H9 (cell line): Measurements from ENCODE around the gene ZNF385B. TPM values are rescaled to one million over a fixed set of nuclear protein-coding genes. Genes with fewer than 3 reads are reported as not detected.

Experiments
- DNase-seq: peaks from one replicate; pipeline ENCODE4 v3.0.0-alpha.2; 2017
- H2AFZ ChIP-seq: one replicate; pipeline ENCODE4 v1.6.1; 2013; ENCODE audit warnings: mild to moderate bottlenecking, low read length, control low read depth, moderate library complexity
- H2AK5ac ChIP-seq: 2 replicates; pipeline ENCODE4 v1.6.1; 2013; ENCODE audit warnings: low read length, control low read depth, mixed read lengths; ENCODE audit not compliant: insufficient read length
- H2BK120ac ChIP-seq: one replicate; pipeline ENCODE4 v1.6.1; 2013; ENCODE audit warnings: low read depth, mild to moderate bottlenecking, low read length, control low read depth, inconsistent platforms; ENCODE audit not compliant: poor library complexity, severe bottlenecking
- H2BK12ac ChIP-seq: 2 replicates; pipeline ENCODE4 v1.6.1; 2013; ENCODE audit warnings: low read length, control low read depth, mixed read lengths, low read depth; ENCODE audit not compliant: insufficient read length
- H2BK15ac ChIP-seq: 2 replicates; pipeline ENCODE4 v1.6.1; 2013; ENCODE audit warnings: low read depth, low read length, control low read depth
- H2BK20ac ChIP-seq: one replicate; pipeline ENCODE4 v1.6.1; 2013; ENCODE audit warnings: low read depth, mild to moderate bottlenecking, low read length, control low read depth, inconsistent platforms; ENCODE audit not compliant: poor library complexity, severe bottlenecking
- H2BK5ac ChIP-seq: 2 replicates; pipeline ENCODE4 v1.6.1; 2013; ENCODE audit warnings: low read length, control low read depth, mixed read lengths; ENCODE audit not compliant: insufficient read length
- H3K14ac ChIP-seq: 2 replicates; pipeline ENCODE4 v1.6.1; 2013; ENCODE audit warnings: low read length, control low read depth; ENCODE audit not compliant: insufficient read depth
- H3K18ac ChIP-seq: 2 replicates; pipeline ENCODE4 v1.6.1; 2013; ENCODE audit warnings: low read depth, mild to moderate bottlenecking, mixed read lengths, low read length, control low read depth; ENCODE audit not compliant: insufficient read length
- H3K23ac ChIP-seq: 2 replicates; pipeline ENCODE4 v1.6.1; 2013; ENCODE audit warnings: low read length, control low read depth, mixed read lengths, low read depth; ENCODE audit not compliant: insufficient read length
- H3K23me2 ChIP-seq: 2 replicates; pipeline ENCODE4 v1.6.1; 2013; ENCODE audit warnings: low read depth, mild to moderate bottlenecking, mixed read lengths, low read length, control low read depth; ENCODE audit not compliant: insufficient read length, poor library complexity, severe bottlenecking
- H3K27ac ChIP-seq: 2 replicates; pipeline ENCODE4 v1.5.1; 2013; ENCODE audit warnings: low read length, control low read depth, mixed read lengths, low read depth; ENCODE audit not compliant: insufficient read length
- H3K27me3 ChIP-seq: 2 replicates; pipeline ENCODE4 v1.6.1; 2013; ENCODE audit warnings: low read length, control low read depth, inconsistent platforms; ENCODE audit not compliant: insufficient read depth
- H3K4ac ChIP-seq: 2 replicates; pipeline ENCODE4 v1.6.1; 2013; ENCODE audit warnings: low read depth, mild to moderate bottlenecking, control low read depth, inconsistent platforms, low read length, moderate library complexity
- H3K4me1 ChIP-seq: 2 replicates; pipeline ENCODE4 v1.6.1; 2013; ENCODE audit warnings: low read length, control low read depth, inconsistent platforms; ENCODE audit not compliant: insufficient read depth
- H3K4me2 ChIP-seq: 2 replicates; pipeline ENCODE4 v1.6.1; 2013; ENCODE audit warnings: low read length, control low read depth, mixed read lengths; ENCODE audit not compliant: insufficient read length, insufficient read depth
- H3K56ac ChIP-seq: 2 replicates; pipeline ENCODE4 v1.6.1; 2013; ENCODE audit warnings: low read depth, mild to moderate bottlenecking, mixed read lengths, low read length, control low read depth; ENCODE audit not compliant: insufficient read length
- H3K79me1 ChIP-seq: 2 replicates; pipeline ENCODE4 v1.6.1; 2013; ENCODE audit warnings: low read depth, mild to moderate bottlenecking, moderate library complexity, low read length, control low read depth, inconsistent platforms; ENCODE audit not compliant: insufficient read depth, poor library complexity, severe bottlenecking
- H3K79me2 ChIP-seq: 2 replicates; pipeline ENCODE4 v1.6.1; 2013; ENCODE audit warnings: low read length, control low read depth, inconsistent platforms; ENCODE audit not compliant: insufficient read depth
- H3K9ac ChIP-seq: 2 replicates; pipeline ENCODE4 v1.6.1; 2013; ENCODE audit warnings: low read length, control low read depth, mixed read lengths; ENCODE audit not compliant: insufficient read length; ENCODE audit errors: extremely low read depth
- H3K9me3 ChIP-seq: one replicate; pipeline ENCODE4 v1.6.1; 2013; ENCODE audit warnings: low read depth, low read length, inconsistent platforms; ENCODE audit not compliant: control insufficient read depth
- H3T11ph ChIP-seq: one replicate; pipeline ENCODE4 v1.6.1; 2013; ENCODE audit warnings: mild to moderate bottlenecking, low read length, control low read depth, inconsistent platforms
- H4K20me1 ChIP-seq: one replicate; pipeline ENCODE4 v1.6.1; 2013; ENCODE audit not compliant: control insufficient read depth, insufficient read length, insufficient read depth
- H4K5ac ChIP-seq: 2 replicates; pipeline ENCODE4 v1.6.1; 2013; ENCODE audit warnings: low read depth, mild to moderate bottlenecking, mixed read lengths, low read length, control low read depth; ENCODE audit not compliant: insufficient read length
- H4K8ac ChIP-seq: replicated peaks from 2 replicates; pipeline ENCODE4 v1.6.1; 2013; ENCODE audit warnings: low read length, control low read depth, mixed read lengths, low read depth; ENCODE audit not compliant: insufficient read length
- H4K91ac ChIP-seq: 2 replicates; pipeline ENCODE4 v1.6.1; 2013; ENCODE audit warnings: low read depth, mild to moderate bottlenecking, moderate library complexity, mixed read lengths, low read length, control low read depth; ENCODE audit not compliant: insufficient read length
- H3K27ac Mint-ChIP-seq, 3 experiments: 2 replicates in 2 of 3; 3 replicates in 1 of 3; pipeline ENCODE4 v1.8.0; 2020 to 2021; ENCODE audit warnings: mixed read lengths in 3 of 3, mild to moderate bottlenecking in 1 of 3, moderate library complexity in 1 of 3
- H3K27me3 Mint-ChIP-seq: 2 replicates; pipeline ENCODE4 v1.8.0; 2021; ENCODE audit warnings: low read depth, mild to moderate bottlenecking, moderate library complexity, mixed read lengths
- H3K36me3 Mint-ChIP-seq, 3 experiments: 2 replicates in 2 of 3; 3 replicates in 1 of 3; pipeline ENCODE4 v1.8.0; 2020 to 2021; ENCODE audit warnings: low read depth in 3 of 3, mixed read lengths in 3 of 3; ENCODE audit not compliant: insufficient read depth in 1 of 3
- H3K4me1 Mint-ChIP-seq, 2 experiments: 2 replicates each; pipeline ENCODE4 v1.8.0; 2020; ENCODE audit warnings: mixed read lengths in 2 of 2
- H3K4me3 Mint-ChIP-seq, 2 experiments: 2 replicates in 1 of 2; 3 replicates in 1 of 2; pipeline ENCODE4 v1.8.0; 2020 to 2021; ENCODE audit warnings: mild to moderate bottlenecking in 2 of 2, mixed read lengths in 2 of 2, moderate library complexity in 1 of 2
- H3K9me3 Mint-ChIP-seq, 2 experiments: 2 replicates in 1 of 2; 3 replicates in 1 of 2; pipeline ENCODE4 v1.8.0; 2020; ENCODE audit warnings: mild to moderate bottlenecking in 2 of 2, mixed read lengths in 2 of 2, moderate library complexity in 1 of 2
- total RNA-seq: library from RNA; stranded (reverse); gene quantifications from 2 replicates; pipeline ENCODE4 v1.2.1, GENCODE V29; 2021
- TF ChIP-seq, protein P1 (sequence below): fragments of 200-600 bp; sonication (generic); conservative IDR thresholded peaks from 3 replicates; pipeline ENCODE4 v1.8.0; 2021; ENCODE audit warnings: antibody characterized with exemption, mild to moderate bottlenecking

ZNF385B gene
- total RNA-seq, 1 experiment from 2014 or later = 2.1 TPM

DNA sequence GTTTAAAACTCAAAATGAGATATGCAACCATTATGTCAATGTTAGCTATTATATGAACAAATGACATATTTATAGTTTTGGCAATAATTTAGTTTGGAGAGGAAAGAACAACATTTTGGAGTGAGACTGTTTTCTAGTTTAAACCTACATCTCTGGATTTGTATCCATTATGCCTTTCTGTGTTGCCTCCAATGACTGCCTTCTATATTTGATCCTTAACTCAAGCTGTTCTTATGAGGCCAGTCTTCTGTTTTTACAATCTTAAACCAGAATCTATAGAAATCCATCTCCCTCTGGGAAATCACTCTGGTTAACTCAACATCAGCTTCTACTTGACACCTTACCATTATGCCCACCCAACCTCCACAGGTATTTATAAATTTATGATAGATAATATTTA, 67.5 kb downstream of the ZNF385B start:
- no peak overlapping the region for H2BK5ac ChIP-seq
- H3K56ac ChIP-seq = no peak overlapping the region
- no peak for DNase-seq
- no peak overlapping the region for H4K5ac ChIP-seq
- no peak overlapping the region for H3K27ac ChIP-seq
- H3K36me3 Mint-ChIP-seq = no peaks in the 10 kb centered on the region
- no peak overlapping the region for H3K18ac ChIP-seq
- H3K4me1 ChIP-seq = no peaks in the 10 kb centered on the region; the same call in 1 of the 2 replicates
- H4K91ac ChIP-seq = no peak overlapping the region
- H3K27me3 ChIP-seq = no peaks in the 10 kb centered on the region
- H3K4me1 Mint-ChIP-seq = peaks cover 6 to 9% of the 10 kb centered on the region in 2 experiments
- H3K4me2 ChIP-seq = no peak overlapping the region
- H2BK12ac ChIP-seq = no peak overlapping the region
- H4K8ac ChIP-seq = no peak overlapping the region
- no peak overlapping the region for H3K14ac ChIP-seq
- no peaks in the 10 kb centered on the region for H3K79me2 ChIP-seq
- no peak overlapping the region for H3K4ac ChIP-seq
- no peaks in the 10 kb centered on the region for H3K9me3 Mint-ChIP-seq
- H2BK20ac ChIP-seq = no peak overlapping the region
- no peaks in the 10 kb centered on the region for H3K9me3 ChIP-seq
- no peak overlapping the region for H2BK15ac ChIP-seq
- no peak overlapping the region for H2AK5ac ChIP-seq
- no peak overlapping the region for H3K23ac ChIP-seq
- no peak overlapping the region for H3K27ac Mint-ChIP-seq
- H2AFZ ChIP-seq = no peak overlapping the region
- no peaks in the 10 kb centered on the region for H4K20me1 ChIP-seq
- H3K9ac ChIP-seq = no peak overlapping the region
- no peaks in the 10 kb centered on the region for H3K27me3 Mint-ChIP-seq
- TF ChIP-seq, protein P1, sequence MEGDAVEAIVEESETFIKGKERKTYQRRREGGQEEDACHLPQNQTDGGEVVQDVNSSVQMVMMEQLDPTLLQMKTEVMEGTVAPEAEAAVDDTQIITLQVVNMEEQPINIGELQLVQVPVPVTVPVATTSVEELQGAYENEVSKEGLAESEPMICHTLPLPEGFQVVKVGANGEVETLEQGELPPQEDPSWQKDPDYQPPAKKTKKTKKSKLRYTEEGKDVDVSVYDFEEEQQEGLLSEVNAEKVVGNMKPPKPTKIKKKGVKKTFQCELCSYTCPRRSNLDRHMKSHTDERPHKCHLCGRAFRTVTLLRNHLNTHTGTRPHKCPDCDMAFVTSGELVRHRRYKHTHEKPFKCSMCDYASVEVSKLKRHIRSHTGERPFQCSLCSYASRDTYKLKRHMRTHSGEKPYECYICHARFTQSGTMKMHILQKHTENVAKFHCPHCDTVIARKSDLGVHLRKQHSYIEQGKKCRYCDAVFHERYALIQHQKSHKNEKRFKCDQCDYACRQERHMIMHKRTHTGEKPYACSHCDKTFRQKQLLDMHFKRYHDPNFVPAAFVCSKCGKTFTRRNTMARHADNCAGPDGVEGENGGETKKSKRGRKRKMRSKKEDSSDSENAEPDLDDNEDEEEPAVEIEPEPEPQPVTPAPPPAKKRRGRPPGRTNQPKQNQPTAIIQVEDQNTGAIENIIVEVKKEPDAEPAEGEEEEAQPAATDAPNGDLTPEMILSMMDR = no peak
- H3K4me3 Mint-ChIP-seq = no peak overlapping the region
- H3K79me1 ChIP-seq = no peaks in the 10 kb centered on the region
- H2BK120ac ChIP-seq = no peak overlapping the region
- no peak overlapping the region for H3T11ph ChIP-seq
- no peaks in the 10 kb centered on the region for H3K23me2 ChIP-seq
